Inflammatory macrophage treated with lipopolysaccharide for 1 hour (primary cell): Measurements from ENCODE around the gene MYLK4.

Experiments
- DNase-seq, 2 donors: peaks; one replicate each; pipeline ENCODE4 v3.0.0-alpha.2; 2020 to 2022

MYLK4 gene

DNA sequence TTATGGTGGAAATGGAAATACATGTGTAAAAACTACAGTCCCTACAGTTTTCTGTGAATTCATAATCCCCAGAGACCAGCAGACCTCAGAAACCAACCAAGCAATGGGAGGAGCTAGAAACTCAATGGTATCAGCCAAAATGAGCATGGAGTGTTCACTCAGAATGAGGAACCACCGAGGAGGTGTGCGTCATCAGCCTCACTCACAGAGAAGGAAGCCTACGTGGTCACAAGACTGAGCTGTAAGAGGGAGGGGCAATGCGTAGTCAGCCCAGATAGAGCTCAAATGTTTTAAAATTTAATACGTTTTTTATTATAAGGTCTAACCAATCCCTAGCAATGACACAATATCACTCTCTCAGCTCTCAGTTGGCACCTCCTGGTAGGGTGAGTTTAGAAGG lies 17.4 kb downstream of the MYLK4 start:
- DNase-seq = peak; percentile 95 to 97

- DNase-seq = no peak
These were observed 18.1 kb downstream of the MYLK4 start for GRCh38 chr6:2732503-2733089.

GRCh38 chr6:2731281-2731909 lies 19.3 kb downstream of the MYLK4 start:
- DNase-seq = no peak

- DNase-seq = no peak
These were observed 20.2 kb downstream of the MYLK4 start for GRCh38 chr6:2730353-2731107.

- DNase-seq = no peak
These were observed 20.8 kb downstream of the MYLK4 start for GRCh38 chr6:2729921-2730320.

DNA sequence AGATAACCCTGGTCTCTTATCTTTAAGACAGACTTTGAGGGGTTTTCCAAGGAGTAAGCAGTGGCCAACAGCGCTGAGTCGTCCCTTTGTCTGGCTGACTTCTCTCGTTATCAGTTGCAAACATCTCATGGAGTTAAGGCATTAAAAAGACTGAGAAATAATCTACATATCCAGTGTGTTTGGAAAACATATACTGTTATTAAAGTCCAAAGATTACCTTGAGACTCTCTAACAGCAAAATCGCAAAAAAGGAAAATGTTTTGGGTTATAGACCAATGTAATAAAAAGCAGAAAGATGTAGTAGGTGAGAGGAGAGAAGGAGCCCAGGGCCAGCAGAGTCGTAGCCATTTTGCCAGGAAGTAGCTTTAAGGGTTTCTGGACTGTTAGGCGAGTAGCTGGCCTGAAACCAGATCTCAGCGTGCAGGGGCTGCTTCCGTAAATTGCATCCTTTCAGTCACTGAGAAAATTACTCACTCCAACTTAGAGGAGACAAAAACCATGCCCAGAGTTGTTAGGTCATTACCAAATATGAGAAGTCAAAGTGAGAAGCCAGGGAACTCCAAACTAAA lies 24.6 kb downstream of the MYLK4 start:
- peak; percentile 90 to 97 for DNase-seq

- DNase-seq = no peak
These were observed 25.2 kb downstream of the MYLK4 start for GRCh38 chr6:2725364-2725988.

GRCh38 chr6:2721219-2721618 lies 29.5 kb downstream of the MYLK4 start:
- DNase-seq = no peak

- no peak for DNase-seq
These were observed 31.6 kb downstream of the MYLK4 start for GRCh38 chr6:2719093-2719455.

DNA sequence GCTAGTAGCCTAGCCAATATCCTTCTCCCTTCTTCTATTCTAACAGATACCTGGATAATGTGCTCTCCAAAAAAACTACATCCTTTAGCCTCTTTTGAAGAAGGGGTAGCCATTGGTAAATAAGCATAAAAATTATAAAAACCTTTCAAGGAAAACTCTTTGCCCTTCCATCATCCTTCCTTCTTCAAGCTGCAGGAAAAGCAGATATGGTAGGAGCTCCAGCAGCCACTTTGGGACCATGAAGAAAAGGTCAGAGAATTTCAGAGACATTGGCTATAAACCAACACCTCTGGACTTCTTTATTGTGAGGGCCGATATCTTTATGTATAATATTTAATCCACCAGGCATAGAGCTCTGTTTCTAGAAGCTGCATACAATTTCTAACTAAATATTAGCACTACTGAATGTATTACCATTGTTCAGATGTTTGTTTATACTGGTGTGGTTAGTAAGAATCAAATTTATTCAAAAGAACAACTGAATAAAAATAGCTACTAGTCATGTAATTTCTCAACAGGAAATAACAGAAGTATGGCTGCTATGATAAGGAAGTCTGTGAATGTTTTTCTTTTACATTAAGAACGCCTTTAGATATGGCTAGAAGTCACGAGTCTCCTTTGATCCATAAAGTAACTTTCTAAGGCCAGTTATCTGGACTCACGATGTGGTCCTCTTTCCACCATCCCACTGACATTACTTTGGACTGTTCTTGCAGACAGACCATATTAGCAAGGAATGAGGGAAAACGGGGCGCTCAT lies 32.2 kb downstream of the MYLK4 start:
- peak in 1 of 2 donors; percentile 16 for DNase-seq

DNA sequence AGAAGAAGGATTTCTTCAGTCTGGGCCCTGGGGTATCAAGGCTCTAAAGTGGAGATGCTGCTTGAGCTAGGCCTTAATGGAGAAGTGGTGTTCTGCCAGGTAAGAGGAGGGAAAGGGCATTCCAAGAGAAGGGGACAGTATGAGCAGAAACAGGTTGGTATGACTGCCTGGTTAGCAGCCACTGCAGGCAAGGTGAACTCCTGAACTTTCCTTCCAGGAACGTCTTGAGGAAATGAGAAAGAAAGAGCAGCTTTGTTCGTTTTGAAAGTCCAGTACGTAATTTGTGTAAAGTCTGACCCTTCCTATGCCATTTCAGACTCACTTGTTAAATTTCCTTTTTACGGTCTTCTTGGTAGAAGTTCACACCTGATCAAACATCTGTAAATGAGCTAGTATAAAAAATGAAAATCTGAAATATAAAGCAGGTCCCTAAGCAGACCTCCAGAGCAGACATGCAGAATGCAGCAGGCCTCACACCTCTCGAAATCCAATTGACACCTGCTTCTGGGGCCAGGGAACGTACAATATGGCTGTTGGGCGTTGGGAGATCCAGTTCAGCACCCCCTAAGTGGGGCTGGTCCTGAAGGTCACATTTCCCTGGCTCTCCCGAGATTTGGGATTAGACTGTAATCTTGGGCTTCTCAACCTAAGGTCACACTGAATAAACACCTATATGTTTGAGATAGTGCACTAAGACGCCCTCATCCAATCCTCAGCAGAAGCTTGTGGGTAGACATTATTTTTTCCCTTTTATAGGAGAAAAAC lies 33.6 kb downstream of the MYLK4 start:
- DNase-seq = no peak

DNA sequence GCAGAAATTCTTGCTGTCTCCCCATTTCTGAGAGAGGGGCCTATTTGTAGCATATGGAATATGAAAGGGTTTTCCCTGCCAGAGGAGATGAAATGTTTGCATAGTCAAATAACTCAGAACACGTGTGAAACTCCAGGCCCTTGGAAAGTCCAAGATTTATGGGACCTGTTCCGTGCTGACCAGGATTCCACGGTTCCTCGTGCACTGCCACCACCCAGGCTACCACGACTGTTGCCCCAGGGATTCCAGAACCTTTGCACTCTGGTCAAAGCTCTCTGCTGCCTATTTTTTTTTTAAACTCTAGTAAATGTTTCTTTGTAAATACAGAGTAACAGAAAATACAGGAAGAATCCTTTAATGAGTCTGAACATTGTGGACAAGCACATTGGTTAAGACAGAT lies 35.0 kb downstream of the MYLK4 start:
- no peak for DNase-seq

DNA sequence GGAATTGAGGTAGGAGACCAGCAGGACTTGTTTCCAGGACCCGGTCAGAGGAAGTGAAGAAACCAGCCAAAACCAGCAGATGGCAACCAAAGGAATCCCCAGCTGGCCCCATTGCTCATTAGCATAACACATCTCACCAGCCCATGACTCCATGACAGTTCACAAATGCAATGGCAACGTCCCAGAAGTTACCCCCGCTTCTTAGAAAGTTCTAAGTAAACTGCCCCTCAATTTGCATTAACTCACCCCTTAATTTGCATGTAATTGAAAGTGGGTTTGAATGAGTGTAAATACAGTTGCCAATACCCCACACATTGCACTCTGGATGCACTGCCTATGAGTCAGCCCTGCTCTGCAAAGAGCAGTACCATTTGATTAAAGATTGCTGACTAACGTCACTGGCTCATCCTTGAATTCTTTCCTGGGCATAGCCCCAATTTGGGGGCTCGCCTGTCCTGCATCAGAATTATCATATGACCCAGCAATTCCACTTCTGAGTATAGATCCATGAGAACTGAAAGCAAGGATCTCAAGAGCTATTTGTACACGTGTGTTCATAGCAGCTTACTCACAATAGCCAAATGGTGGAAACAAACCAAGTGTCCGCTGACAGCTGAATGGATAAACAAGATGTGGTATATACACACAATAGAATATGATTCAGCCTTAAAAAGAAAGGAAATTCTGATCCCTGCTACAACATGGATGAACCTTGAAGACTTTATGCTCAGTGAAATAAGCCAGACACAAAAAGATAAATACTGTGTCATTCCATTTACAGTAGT lies 36.4 kb downstream of the MYLK4 start:
- peak; percentile 17 to 35 for DNase-seq

GRCh38 chr6:2713473-2714110 lies 37.1 kb downstream of the MYLK4 start:
- DNase-seq = no peak

DNA sequence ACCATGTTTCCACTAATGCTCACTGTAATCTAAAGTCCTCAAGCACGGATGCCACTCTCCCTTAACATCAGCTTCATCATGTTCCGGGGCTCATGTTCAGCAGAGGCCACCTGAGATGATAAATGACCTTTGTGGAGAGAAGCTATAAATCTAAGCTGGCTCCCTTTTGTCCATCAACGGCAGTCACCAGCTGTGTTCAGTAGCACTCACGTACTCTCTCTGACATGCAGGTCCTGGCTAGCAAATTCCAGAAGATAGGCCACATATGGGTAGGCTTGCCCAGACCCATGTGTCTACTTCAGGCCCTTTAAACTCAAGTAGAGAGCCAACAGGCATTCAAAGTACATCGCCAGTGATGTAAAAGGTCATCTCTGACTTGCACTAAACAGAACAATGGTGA lies 38.6 kb downstream of the MYLK4 start:
- no peak for DNase-seq

DNA sequence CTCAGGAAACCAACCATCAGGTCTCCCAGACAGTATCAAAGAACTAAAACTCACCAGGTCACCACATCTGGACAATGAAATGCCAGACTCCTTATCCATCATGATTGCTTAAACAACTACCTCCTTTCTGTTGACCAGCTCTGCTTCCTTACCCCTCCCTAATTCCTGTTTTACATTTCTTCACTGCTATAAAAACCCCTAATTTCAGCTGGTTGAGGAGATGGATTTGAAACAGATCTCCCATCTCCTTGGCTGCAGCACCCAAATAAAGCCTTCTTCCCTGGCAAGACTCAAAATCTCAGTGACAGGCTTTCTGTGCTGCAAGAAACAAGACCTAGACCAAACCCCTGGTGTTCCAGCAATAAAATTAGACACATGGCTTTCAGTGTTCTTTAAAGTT lies 40.3 kb downstream of the MYLK4 start:
- no peak for DNase-seq

DNA sequence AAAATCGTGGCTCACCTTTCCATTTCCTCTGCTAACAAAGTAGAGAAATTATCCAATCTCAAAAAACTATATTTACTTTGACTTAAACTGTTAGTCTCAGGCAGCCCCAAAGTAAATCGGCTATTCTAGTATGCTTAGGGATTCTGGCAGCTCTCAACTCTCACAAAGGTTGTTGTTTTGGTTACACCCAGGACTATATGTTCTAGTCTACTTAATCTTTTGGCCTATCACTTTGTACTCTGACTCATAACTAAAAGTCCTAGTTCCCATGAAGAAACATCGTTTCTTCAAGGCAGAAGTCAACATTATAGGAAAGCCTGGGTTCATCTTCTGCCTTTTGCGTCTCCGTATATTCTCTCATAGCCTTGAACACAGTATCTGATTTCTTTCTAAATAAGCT lies 42.3 kb downstream of the MYLK4 start:
- no peak for DNase-seq

- no peak for DNase-seq
These were observed 44.2 kb downstream of the MYLK4 start for GRCh38 chr6:2706558-2706957.

GRCh38 chr6:2705256-2705655 lies 45.5 kb downstream of the MYLK4 start:
- DNase-seq = no peak

DNA sequence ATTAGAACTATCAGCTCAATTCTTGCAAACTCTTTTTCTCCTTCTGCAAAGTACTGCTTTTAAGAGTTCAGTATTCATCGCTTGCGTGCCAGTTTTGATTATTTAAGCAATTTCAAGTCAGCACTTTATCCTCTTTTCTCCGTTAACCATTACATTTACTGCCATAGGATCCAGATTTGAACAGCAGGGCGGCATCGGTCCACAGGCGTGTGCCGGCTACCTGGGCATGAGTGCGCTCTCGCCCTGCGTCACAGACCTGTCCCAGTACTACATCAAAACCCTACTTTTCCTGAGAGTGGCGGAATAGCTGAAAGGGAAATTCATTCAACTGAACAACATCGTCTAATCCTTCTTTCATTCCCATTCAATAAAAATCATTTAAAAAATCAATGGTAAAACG lies 53.4 kb downstream of the MYLK4 start:
- no peak for DNase-seq
